RWPE1 (cell line): ENCODE results near the gene DCUN1D2.

ENCODE experiments used
- CTCF ChIA-PET: fragments of 350-600 bp; sonication (Branson Sonifier 250); formaldehyde crosslinking; extraction: SDS; loops from one replicate; lab custom pipeline; 2021; lab: Yijun Ruan, JAX
- POLR2A ChIA-PET: fragments of 400-600 bp; formaldehyde crosslinking; extraction: SDS; loops from one replicate; lab custom pipeline; 2020; ENCODE audit warnings: antibody characterized with exemption; ENCODE audit not compliant: low non-redundant PET; lab: Yijun Ruan, JAX
- DNase-seq: peaks from one replicate; pipeline ENCODE4 v3.0.0; 2012; ENCODE audit warnings: low spot score
- H3K27ac ChIP-seq: fragments of 450-650 bp; 2 replicates; pipeline ENCODE4 v1.5.1; 2017
- CTCF ChIP-seq: fragments of 450-650 bp; conservative IDR thresholded peaks from 2 replicates; pipeline ENCODE4 v1.5.1; 2017; ENCODE audit warnings: low read depth, mild to moderate bottlenecking

DCUN1D2 gene

GRCh38 chr13:113423520-113424163, 66.9 kb downstream of the DCUN1D2 start:
- H3K27ac ChIP-seq: no peak overlapping the region
- ChIA-PET CTCF (no interaction called here), POLR2A (no interaction called here)
- DNase-seq: no peak
- TF ChIP-seq CTCF: no peak

GRCh38 chr13:113422807-113423519, 67.5 kb downstream of the DCUN1D2 start:
- TF ChIP-seq CTCF: no peak
- no peak overlapping the region for H3K27ac ChIP-seq
- POLR2A ChIA-PET: no interaction called here
- no peak for DNase-seq
- CTCF ChIA-PET: no interaction called here

- ChIA-PET POLR2A (no interaction called here), CTCF (no interaction called here)
- TF ChIP-seq CTCF: no peak
- no peak overlapping the region for H3K27ac ChIP-seq
- no peak for DNase-seq
Measured at GRCh38 chr13:113421673-113422270, 68.7 kb downstream of the DCUN1D2 start.

GRCh38 chr13:113420833-113421600, 69.5 kb downstream of the DCUN1D2 start:
- ChIA-PET CTCF (no interaction called here), POLR2A (no interaction called here)
- no peak overlapping the region for H3K27ac ChIP-seq
- no peak for TF ChIP-seq CTCF
- DNase-seq: peak; percentile 26

GRCh38 chr13:113420232-113420631, 70.3 kb downstream of the DCUN1D2 start:
- TF ChIP-seq CTCF: no peak
- H3K27ac ChIP-seq: no peak overlapping the region
- POLR2A ChIA-PET: no interaction called here
- DNase-seq: no peak
- CTCF ChIA-PET: no interaction called here

GRCh38 chr13:113419531-113420193, 70.8 kb downstream of the DCUN1D2 start:
- no peak for DNase-seq
- H3K27ac ChIP-seq: no peak overlapping the region
- CTCF ChIA-PET: no interaction called here
- POLR2A ChIA-PET: no interaction called here
- no peak for TF ChIP-seq CTCF
